AG09309 (cell line): ENCODE measurements around the gene ERC1.
A peak's percentile ranks its signal among the peaks of the same experiment; 100 is the strongest.

Experiments
- DNase-seq: peaks from one replicate; pipeline ENCODE4 v3.0.0-alpha.2; 2010; ENCODE audit warnings: low read depth
- H3K4me3 ChIP-seq: 2 replicates; pipeline ENCODE4 v1.5.1; 2011; ENCODE audit warnings: mild to moderate bottlenecking, low read depth, low read length, moderate library complexity; ENCODE audit not compliant: control insufficient read depth
- CTCF ChIP-seq: IDR thresholded peaks from 2 replicates; pipeline ENCODE4 v1.5.1; 2011; ENCODE audit warnings: mild to moderate bottlenecking, low read depth, low read length, inconsistent platforms; ENCODE audit not compliant: insufficient read depth, control insufficient read depth; ENCODE audit errors: missing control alignments

The ERC1 gene

GRCh38 chr12:1382151-1382550 is 391.1 kb downstream of the ERC1 start:
- no peak for TF ChIP-seq CTCF
- no peak overlapping the region for H3K4me3 ChIP-seq
- no peak for DNase-seq

GRCh38 chr12:1382826-1383225 is 391.8 kb downstream of the ERC1 start:
- no peak for DNase-seq
- H3K4me3 ChIP-seq, result no peak overlapping the region
- no peak for TF ChIP-seq CTCF

- no peak overlapping the region for H3K4me3 ChIP-seq
- no peak for TF ChIP-seq CTCF
- no peak for DNase-seq
Observed at GRCh38 chr12:1383758-1384157, 392.7 kb downstream of the ERC1 start.

GRCh38 chr12:1384910-1385309 is 393.9 kb downstream of the ERC1 start:
- TF ChIP-seq CTCF, result no peak
- no peak overlapping the region for H3K4me3 ChIP-seq
- DNase-seq, result no peak

GRCh38 chr12:1391722-1392121 is 400.7 kb downstream of the ERC1 start:
- no peak for DNase-seq
- H3K4me3 ChIP-seq, result no peak overlapping the region
- no peak for TF ChIP-seq CTCF

- TF ChIP-seq CTCF, result no peak
Observed at GRCh38 chr12:1395421-1395955, 404.5 kb downstream of the ERC1 start.

GRCh38 chr12:1398673-1399072 is 407.6 kb downstream of the ERC1 start:
- DNase-seq, result no peak
- H3K4me3 ChIP-seq, result no peak overlapping the region
- TF ChIP-seq CTCF, result peak; percentile 34

More at GRCh38 chr12:1395421-1395955, 404.5 kb downstream of the ERC1 start:
- no peak overlapping the region for H3K4me3 ChIP-seq
- DNase-seq, result no peak
